Measurements from ENCODE around the gene RAB34. TPM values are rescaled to one million over a fixed set of nuclear protein-coding genes. Genes with fewer than 3 reads are reported as not detected.

The RAB34 gene
- total RNA-seq, 2 donors from 2014 or later = 165 to 181 TPM

- no peak overlapping the region for H3K27ac ChIP-seq
- no peaks in the 10 kb centered on the region for H3K4me1 ChIP-seq (replicated peaks)
- no peak for DNase-seq (ENCODE audit: low spot score)
- intact Hi-C loops (cut with DNase I) = no loop called here
- H3K27me3 ChIP-seq (replicated peaks; ENCODE audit: insufficient read depth) = no peaks in the 10 kb centered on the region
- H3K9me3 ChIP-seq = no peaks in the 10 kb centered on the region
- H3K4me3 ChIP-seq = no peak overlapping the region
- WGBS = 88% methylated on average over 1 of the region's 1 CpG
- H3K36me3 ChIP-seq = peaks cover 38 to 41% of the 10 kb centered on the region in 2 donors
- TF ChIP-seq, protein P1, sequence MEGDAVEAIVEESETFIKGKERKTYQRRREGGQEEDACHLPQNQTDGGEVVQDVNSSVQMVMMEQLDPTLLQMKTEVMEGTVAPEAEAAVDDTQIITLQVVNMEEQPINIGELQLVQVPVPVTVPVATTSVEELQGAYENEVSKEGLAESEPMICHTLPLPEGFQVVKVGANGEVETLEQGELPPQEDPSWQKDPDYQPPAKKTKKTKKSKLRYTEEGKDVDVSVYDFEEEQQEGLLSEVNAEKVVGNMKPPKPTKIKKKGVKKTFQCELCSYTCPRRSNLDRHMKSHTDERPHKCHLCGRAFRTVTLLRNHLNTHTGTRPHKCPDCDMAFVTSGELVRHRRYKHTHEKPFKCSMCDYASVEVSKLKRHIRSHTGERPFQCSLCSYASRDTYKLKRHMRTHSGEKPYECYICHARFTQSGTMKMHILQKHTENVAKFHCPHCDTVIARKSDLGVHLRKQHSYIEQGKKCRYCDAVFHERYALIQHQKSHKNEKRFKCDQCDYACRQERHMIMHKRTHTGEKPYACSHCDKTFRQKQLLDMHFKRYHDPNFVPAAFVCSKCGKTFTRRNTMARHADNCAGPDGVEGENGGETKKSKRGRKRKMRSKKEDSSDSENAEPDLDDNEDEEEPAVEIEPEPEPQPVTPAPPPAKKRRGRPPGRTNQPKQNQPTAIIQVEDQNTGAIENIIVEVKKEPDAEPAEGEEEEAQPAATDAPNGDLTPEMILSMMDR (IDR thresholded peaks at IDR 0.05) = no peak
- TF ChIP-seq POLR2A (IDR thresholded peaks at IDR 0.05) (no peak), POLR2AphosphoS5 (IDR thresholded peaks at IDR 0.05) (no peak)
Observed at GRCh38 chr17:28693869-28694268, 23.8 kb downstream of the RAB34 start.

DNA sequence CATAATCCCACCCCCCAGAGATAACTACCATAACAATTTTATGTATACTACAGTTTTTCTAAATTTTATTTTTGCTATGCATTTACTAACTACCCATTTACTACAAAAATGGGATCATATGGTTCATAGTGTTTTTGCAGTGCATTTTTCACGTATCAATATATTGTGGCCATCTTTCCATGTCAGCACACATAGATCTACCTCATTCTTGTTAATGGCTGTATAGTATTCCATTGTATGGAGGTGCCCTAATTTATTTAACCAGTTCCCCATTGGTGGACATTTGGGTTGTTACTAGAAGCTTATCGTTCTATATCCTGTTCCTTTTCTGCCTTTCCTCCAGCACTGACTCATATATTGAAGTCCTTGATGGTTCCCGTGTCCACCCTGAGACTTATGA, 28.7 kb downstream of the RAB34 start:
- no peak for TF ChIP-seq POLR2A (IDR thresholded peaks at IDR 0.05)
- no peak for TF ChIP-seq POLR2AphosphoS5 (IDR thresholded peaks at IDR 0.05)
- TF ChIP-seq, protein P1 (IDR thresholded peaks at IDR 0.05) = no peak
- no peak for DNase-seq (ENCODE audit: low spot score)
- no peak overlapping the region for H3K27ac ChIP-seq
- H3K9me3 ChIP-seq = no peaks in the 10 kb centered on the region
- H3K4me3 ChIP-seq = no peak overlapping the region
- 96% methylated on average over 3 of the region's 3 CpGs for WGBS
- no peaks in the 10 kb centered on the region for H3K4me1 ChIP-seq (replicated peaks)
- intact Hi-C loops (cut with DNase I) = loop anchor here (10.0 kb wide), 1 partner anchor 56 kb away; the partner anchor contains the start of gene TRAF4
- no peaks in the 10 kb centered on the region for H3K27me3 ChIP-seq (replicated peaks; ENCODE audit: insufficient read depth)
- peaks cover 33 to 46% of the 10 kb centered on the region in 2 donors for H3K36me3 ChIP-seq

GRCh38 chr17:28688481-28688880, 29.2 kb downstream of the RAB34 start:
- DNase-seq (ENCODE audit: low spot score) = no peak
- Histone ChIP-seq H3K4me1 (replicated peaks) (no peaks in the 10 kb centered on the region), H3K4me3 (no peak overlapping the region), H3K27ac (no peak overlapping the region), H3K27me3 (replicated peaks; ENCODE audit: insufficient read depth) (no peaks in the 10 kb centered on the region), H3K9me3 (no peaks in the 10 kb centered on the region), H3K36me3 (peaks cover 33 to 49% of the 10 kb centered on the region in 2 donors)
- 92% methylated on average over 4 of the region's 4 CpGs for WGBS
- intact Hi-C loops (cut with DNase I) = loop anchor here (10.0 kb wide), 1 partner anchor 56 kb away; the partner anchor contains the start of gene TRAF4
- TF ChIP-seq POLR2AphosphoS5 (IDR thresholded peaks at IDR 0.05) (no peak), POLR2A (IDR thresholded peaks at IDR 0.05) (no peak)
- TF ChIP-seq, protein P1 (IDR thresholded peaks at IDR 0.05) = no peak

- H3K4me1 ChIP-seq (replicated peaks) = no peaks in the 10 kb centered on the region
- H3K36me3 ChIP-seq = peaks cover 44 to 69% of the 10 kb centered on the region in 2 donors
- no peak for DNase-seq (ENCODE audit: low spot score)
- H3K27me3 ChIP-seq (replicated peaks; ENCODE audit: insufficient read depth) = no peaks in the 10 kb centered on the region
- H3K9me3 ChIP-seq = no peaks in the 10 kb centered on the region
- intact Hi-C loops (cut with DNase I) = loop anchor here (10.0 kb wide), 1 partner anchor 59 kb away; the partner anchor contains the start of gene TRAF4
- TF ChIP-seq POLR2AphosphoS5 (IDR thresholded peaks at IDR 0.05) (no peak), POLR2A (IDR thresholded peaks at IDR 0.05) (no peak)
- TF ChIP-seq, protein P1 (IDR thresholded peaks at IDR 0.05) = no peak
- H3K4me3 ChIP-seq = no peak overlapping the region
- WGBS = 85% methylated on average over 4 of the region's 4 CpGs
- no peak overlapping the region for H3K27ac ChIP-seq
Observed at GRCh38 chr17:28686296-28686695, 31.4 kb downstream of the RAB34 start.

DNA sequence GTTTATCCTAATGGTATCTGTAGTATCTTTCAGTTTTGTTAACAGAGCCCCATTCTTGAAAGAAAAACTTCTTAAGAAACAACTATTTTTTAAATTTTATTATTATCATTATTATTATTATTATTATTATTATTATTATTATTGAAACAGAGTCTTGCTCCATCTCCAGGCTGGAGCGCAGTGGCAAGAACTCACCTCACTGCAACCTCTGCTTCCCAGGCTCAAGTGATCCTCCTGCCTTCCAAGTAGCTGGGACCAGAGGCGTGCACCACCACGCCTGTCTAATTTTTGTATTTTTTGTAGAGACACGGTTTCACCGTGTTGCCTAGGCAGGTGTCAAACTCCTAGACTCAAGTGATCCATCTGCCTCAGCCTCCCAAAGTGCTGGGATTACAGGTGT, 32.3 kb downstream of the RAB34 start:
- Histone ChIP-seq H3K27ac (no peak overlapping the region), H3K27me3 (replicated peaks; ENCODE audit: insufficient read depth) (no peaks in the 10 kb centered on the region), H3K9me3 (no peaks in the 10 kb centered on the region), H3K4me1 (replicated peaks) (no peaks in the 10 kb centered on the region), H3K36me3 (peaks cover 36 to 72% of the 10 kb centered on the region in 2 donors), H3K4me3 (no peak overlapping the region)
- 75% methylated on average over 5 of the region's 5 CpGs for WGBS
- TF ChIP-seq POLR2AphosphoS5 (IDR thresholded peaks at IDR 0.05) (no peak), POLR2A (IDR thresholded peaks at IDR 0.05) (no peak)
- TF ChIP-seq, protein P1 (IDR thresholded peaks at IDR 0.05) = no peak
- intact Hi-C loops (cut with DNase I) = loop anchor here (10.0 kb wide), 1 partner anchor 59 kb away; the partner anchor contains the start of gene TRAF4
- DNase-seq (ENCODE audit: low spot score) = no peak
